ENCODE measurements around the gene ARID4B. TPM values are rescaled to one million over a fixed set of nuclear protein-coding genes. Genes with fewer than 3 reads are reported as not detected.

The ARID4B gene
- total and polyA plus RNA-seq, 11 donors, result 12.4 to 20.4 (median 15.3) TPM

DNA sequence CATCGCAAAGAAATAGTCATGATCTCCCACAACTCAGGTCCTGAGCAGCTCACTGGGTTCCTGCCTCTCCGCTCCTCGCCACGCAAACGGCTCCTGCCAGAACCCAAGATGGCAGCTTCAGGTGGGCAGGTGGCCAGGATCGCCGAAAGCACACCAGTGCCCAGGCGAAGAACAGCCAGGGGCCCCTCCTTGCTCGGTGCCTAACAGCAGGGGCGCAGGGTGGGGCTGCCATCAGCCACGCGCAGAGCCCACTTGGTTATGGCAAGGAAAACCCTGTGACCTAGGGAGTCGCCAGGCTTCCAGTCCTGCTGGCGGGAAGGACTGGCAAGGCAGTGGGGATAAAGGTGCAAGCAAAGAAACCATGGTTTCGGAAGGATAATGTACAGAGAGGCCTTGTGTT is 47.5 kb downstream of the ARID4B start:
- no peaks in the 10 kb centered on the region for H3K27me3 ChIP-seq
- H3K36me3 ChIP-seq, result no peaks in the 10 kb centered on the region
- TF ChIP-seq, protein P1, sequence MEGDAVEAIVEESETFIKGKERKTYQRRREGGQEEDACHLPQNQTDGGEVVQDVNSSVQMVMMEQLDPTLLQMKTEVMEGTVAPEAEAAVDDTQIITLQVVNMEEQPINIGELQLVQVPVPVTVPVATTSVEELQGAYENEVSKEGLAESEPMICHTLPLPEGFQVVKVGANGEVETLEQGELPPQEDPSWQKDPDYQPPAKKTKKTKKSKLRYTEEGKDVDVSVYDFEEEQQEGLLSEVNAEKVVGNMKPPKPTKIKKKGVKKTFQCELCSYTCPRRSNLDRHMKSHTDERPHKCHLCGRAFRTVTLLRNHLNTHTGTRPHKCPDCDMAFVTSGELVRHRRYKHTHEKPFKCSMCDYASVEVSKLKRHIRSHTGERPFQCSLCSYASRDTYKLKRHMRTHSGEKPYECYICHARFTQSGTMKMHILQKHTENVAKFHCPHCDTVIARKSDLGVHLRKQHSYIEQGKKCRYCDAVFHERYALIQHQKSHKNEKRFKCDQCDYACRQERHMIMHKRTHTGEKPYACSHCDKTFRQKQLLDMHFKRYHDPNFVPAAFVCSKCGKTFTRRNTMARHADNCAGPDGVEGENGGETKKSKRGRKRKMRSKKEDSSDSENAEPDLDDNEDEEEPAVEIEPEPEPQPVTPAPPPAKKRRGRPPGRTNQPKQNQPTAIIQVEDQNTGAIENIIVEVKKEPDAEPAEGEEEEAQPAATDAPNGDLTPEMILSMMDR (IDR thresholded peaks at IDR 0.05), result no peak
- no peak for TF ChIP-seq POLR2A (IDR thresholded peaks at IDR 0.05)
- ATAC-seq (no peak), DNase-seq (no peak)
- H3K9me3 ChIP-seq, result no peaks in the 10 kb centered on the region
- WGBS, 4 donors, result 94 to 98% (median 96%) methylated on average over 15 of the region's 15 CpGs
- intact Hi-C loops (cut with DNase I), result no loop called here
- no peak overlapping the region for H3K4me3 ChIP-seq
- no peak overlapping the region for H3K27ac ChIP-seq
- H3K4me1 ChIP-seq, result peaks cover 0 to 52% (median 28%) of the 10 kb centered on the region in 12 donors

DNA sequence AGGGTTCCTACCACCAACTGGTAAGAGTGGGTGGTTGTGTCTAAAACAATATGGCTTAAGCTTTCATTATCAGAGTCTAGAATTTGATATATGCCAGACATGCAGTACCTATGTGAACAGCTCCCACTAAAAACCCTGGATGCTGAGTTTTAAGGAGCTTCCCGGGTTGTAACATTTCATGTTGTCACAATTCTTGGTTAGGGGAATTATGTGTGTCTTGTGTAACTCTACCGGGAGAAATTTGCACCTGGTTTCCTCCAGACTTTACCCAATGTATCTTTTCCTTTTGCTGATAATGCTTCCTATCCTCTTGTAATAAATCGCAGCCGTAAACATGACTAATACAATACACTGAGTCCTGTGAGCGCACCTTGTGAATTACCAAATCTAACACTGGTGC is 48.3 kb downstream of the ARID4B start:
- H3K27ac ChIP-seq, result no peak overlapping the region
- peaks cover 0 to 53% (median 26%) of the 10 kb centered on the region in 12 donors for H3K4me1 ChIP-seq
- ATAC-seq, result no peak
- intact Hi-C loops (cut with DNase I), result no loop called here
- H3K36me3 ChIP-seq, result no peaks in the 10 kb centered on the region
- H3K4me3 ChIP-seq, result no peak overlapping the region
- no peaks in the 10 kb centered on the region for H3K27me3 ChIP-seq
- WGBS, 4 donors, result 77 to 86% (median 82%) methylated on average over 5 of the region's 5 CpGs
- H3K9me3 ChIP-seq, result no peaks in the 10 kb centered on the region
- TF ChIP-seq POLR2A (IDR thresholded peaks at IDR 0.05), result no peak
- TF ChIP-seq, protein P1 (IDR thresholded peaks at IDR 0.05), result no peak
- DNase-seq, result no peak

DNA sequence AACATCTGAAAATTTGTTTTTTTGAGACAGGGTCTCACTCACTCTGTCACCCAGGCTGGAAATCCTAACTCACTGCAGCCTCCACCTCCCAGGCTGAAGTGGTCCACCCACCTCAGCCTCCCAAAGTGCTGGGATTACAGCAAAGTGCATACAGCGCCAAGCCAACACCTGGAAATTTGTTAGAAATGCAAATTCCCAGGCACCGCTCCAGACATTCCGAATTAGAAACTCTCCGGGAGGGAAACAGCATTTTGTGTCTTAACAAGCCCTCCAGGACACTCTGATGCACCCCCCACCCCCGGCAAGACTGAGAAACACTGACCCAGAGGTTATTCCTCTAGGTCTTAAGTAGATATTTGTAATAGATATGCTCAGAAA is 49.1 kb downstream of the ARID4B start:
- peaks cover 0 to 49% (median 20%) of the 10 kb centered on the region in 12 donors for H3K4me1 ChIP-seq
- ATAC-seq (no peak), DNase-seq (no peak)
- H3K36me3 ChIP-seq, result no peaks in the 10 kb centered on the region
- 70 to 76% (median 71%) methylated on average over 5 of the region's 5 CpGs for WGBS, 4 donors
- intact Hi-C loops (cut with DNase I), result no loop called here
- no peak overlapping the region for H3K27ac ChIP-seq
- H3K4me3 ChIP-seq, result no peak overlapping the region
- TF ChIP-seq, protein P1 (IDR thresholded peaks at IDR 0.05), result no peak
- TF ChIP-seq POLR2A (IDR thresholded peaks at IDR 0.05), result no peak
- no peaks in the 10 kb centered on the region for H3K9me3 ChIP-seq
- H3K27me3 ChIP-seq, result no peaks in the 10 kb centered on the region

DNA sequence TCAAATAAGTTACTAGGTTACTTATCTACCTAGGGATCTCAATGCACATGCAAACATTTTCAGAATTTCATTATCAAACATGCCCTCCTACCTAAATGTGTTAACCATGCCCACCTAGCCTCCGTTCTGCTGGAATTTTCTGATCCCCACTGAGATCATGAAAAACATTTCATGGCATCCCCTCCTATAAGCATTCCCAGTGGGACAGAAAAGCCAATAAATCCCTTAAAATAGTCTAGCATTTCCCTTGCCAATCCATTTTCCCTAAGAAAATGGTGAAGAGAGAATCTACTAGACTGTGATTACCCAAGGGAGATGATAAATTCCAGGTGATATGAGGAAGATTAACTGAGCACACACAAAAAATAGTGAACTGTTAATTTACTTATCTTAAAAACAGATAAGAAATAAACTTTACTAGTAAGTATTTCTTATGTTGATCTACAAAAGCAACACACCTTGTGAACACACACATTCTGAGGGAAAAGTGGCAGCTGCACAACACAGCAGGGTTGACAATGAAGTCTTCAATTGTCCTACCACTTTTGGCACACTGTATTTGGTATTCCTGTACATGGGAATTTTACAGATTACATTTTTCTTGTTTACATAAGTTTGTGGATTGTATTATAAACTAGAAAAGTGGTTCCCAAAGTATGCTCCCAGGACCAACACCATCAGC is 49.6 kb downstream of the ARID4B start:
- intact Hi-C loops (cut with DNase I), result no loop called here
- Histone ChIP-seq H3K36me3 (no peaks in the 10 kb centered on the region), H3K9me3 (no peaks in the 10 kb centered on the region), H3K4me1 (peaks cover 0 to 44% (median 19%) of the 10 kb centered on the region in 12 donors), H3K4me3 (no peak overlapping the region), H3K27me3 (no peaks in the 10 kb centered on the region), H3K27ac (no peak overlapping the region)
- TF ChIP-seq, protein P1 (IDR thresholded peaks at IDR 0.05), result no peak
- no peak for TF ChIP-seq POLR2A (IDR thresholded peaks at IDR 0.05)
- DNase-seq (no peak), ATAC-seq (no peak)
- whole genome bisulfite sequencing, 4 donors, result 81 to 100% (median 91%) methylated on average over 1 of the region's 1 CpG

Data from heart left ventricle (tissue), 16 donors.